ENCODE data around the gene LEMD3.

DNA sequence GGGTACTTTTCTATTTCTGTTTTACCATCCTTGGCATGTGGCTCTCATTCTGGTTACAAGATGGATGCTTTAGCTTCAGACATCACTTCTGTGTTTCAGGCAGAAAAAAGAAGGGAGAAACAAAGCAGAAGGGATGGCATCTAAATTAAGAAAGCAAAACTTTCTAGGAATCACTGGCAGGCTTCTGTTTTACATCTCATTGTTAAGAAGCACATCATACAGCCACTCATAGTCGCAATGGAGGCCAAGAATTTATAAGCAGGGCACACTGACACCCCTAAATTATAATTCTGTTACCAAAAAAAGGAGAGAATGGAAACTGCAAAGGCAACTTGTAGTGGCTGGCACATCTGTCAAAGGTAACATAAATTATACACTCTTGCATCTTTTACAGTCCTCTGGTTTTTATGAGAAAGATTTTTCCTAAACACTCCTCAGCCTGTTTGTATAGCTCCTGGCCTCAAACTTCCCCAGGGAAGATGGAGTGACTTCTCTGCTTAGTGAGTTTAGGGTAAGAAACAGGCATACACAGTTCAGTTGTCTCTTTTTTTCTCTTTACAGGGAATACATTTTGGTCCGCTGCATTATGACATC lies 22.0 kb upstream of the LEMD3 start:
- TF ChIP-seq, protein P1, sequence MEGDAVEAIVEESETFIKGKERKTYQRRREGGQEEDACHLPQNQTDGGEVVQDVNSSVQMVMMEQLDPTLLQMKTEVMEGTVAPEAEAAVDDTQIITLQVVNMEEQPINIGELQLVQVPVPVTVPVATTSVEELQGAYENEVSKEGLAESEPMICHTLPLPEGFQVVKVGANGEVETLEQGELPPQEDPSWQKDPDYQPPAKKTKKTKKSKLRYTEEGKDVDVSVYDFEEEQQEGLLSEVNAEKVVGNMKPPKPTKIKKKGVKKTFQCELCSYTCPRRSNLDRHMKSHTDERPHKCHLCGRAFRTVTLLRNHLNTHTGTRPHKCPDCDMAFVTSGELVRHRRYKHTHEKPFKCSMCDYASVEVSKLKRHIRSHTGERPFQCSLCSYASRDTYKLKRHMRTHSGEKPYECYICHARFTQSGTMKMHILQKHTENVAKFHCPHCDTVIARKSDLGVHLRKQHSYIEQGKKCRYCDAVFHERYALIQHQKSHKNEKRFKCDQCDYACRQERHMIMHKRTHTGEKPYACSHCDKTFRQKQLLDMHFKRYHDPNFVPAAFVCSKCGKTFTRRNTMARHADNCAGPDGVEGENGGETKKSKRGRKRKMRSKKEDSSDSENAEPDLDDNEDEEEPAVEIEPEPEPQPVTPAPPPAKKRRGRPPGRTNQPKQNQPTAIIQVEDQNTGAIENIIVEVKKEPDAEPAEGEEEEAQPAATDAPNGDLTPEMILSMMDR (optimal IDR thresholded peaks at IDR 0.05 in 1 of 3, IDR thresholded peaks at IDR 0.05 in 1 of 3, conservative IDR thresholded peaks at IDR 0.05 in 1 of 3; ENCODE audit: extremely low read depth in 1 of 3, insufficient read depth in 2 of 3, low read length in 3 of 3): no peak
- TF ChIP-seq EZH2 (IDR thresholded peaks at IDR 0.05; ENCODE audit: low read length): no peak
